Keratinocyte (primary cell): ENCODE data around the gene TBXAS1. TPM values are rescaled to one million over a fixed set of nuclear protein-coding genes. Genes with fewer than 3 reads are reported as not detected.

ENCODE experiments used
- DNase-seq: peaks from one replicate; pipeline ENCODE4 v3.0.0-alpha.2; 2011; ENCODE audit warnings: low read depth, missing footprints, low spot score
- FAIRE-seq: peaks from 2 replicates; lab custom pipeline; 2011; peaks lifted over from hg19 to GRCh38; lab: Jason Lieb, UNC
- H2AFZ ChIP-seq: 2 replicates; pipeline ENCODE4 v1.6.0; 2012; ENCODE audit warnings: low read length, control low read depth, inconsistent platforms; ENCODE audit not compliant: control insufficient read depth
- H3K27ac ChIP-seq: 2 replicates; pipeline ENCODE4 v1.5.1; 2011; ENCODE audit warnings: low read length; ENCODE audit not compliant: control insufficient read depth, insufficient read depth
- H3K27me3 ChIP-seq: 3 replicates; pipeline ENCODE4 v1.6.0; 2011; ENCODE audit warnings: low read length; ENCODE audit not compliant: control insufficient read depth, insufficient read depth; ENCODE audit errors: extremely low read depth
- H3K36me3 ChIP-seq, 2 experiments: 2 replicates in 1 of 2; 3 replicates in 1 of 2; pipeline ENCODE4 v1.5.1; 2011; ENCODE audit warnings: low read length in 2 of 2, mild to moderate bottlenecking in 1 of 2; ENCODE audit not compliant: control insufficient read depth in 2 of 2, insufficient read depth in 2 of 2; ENCODE audit errors: extremely low read depth in 1 of 2
- H3K4me1 ChIP-seq: 3 replicates; pipeline ENCODE4 v1.5.1; 2011; ENCODE audit warnings: low read length; ENCODE audit not compliant: control insufficient read depth, insufficient read depth; ENCODE audit errors: extremely low read depth
- H3K4me2 ChIP-seq: 3 replicates; pipeline ENCODE4 v1.6.0; 2011; ENCODE audit warnings: low read depth, low read length; ENCODE audit not compliant: control insufficient read depth, insufficient read depth; ENCODE audit errors: extremely low read depth
- H3K4me3 ChIP-seq, 3 experiments: fragments of 200-600 bp in 1 of 3; sonication (generic) in 1 of 3; 2 replicates in 2 of 3; 3 replicates in 1 of 3; pipeline ENCODE4 v1.5.1; 2011 to 2016; ENCODE audit warnings: low read length in 3 of 3, mild to moderate bottlenecking in 3 of 3, control low read depth in 2 of 3, inconsistent platforms in 1 of 3, low read depth in 1 of 3, mixed read lengths in 1 of 3, mixed run types in 1 of 3, moderate library complexity in 1 of 3; ENCODE audit not compliant: control insufficient read depth in 2 of 3, insufficient read depth in 2 of 3; ENCODE audit errors: extremely low read depth in 1 of 3
- H3K79me2 ChIP-seq: 2 replicates; pipeline ENCODE4 v1.6.0; 2012; ENCODE audit warnings: low read length; ENCODE audit not compliant: control insufficient read depth, insufficient read depth
- H3K9ac ChIP-seq: 3 replicates; pipeline ENCODE4 v1.6.0; 2011; ENCODE audit warnings: low read length; ENCODE audit not compliant: control insufficient read depth, insufficient read depth; ENCODE audit errors: extremely low read depth
- H3K9me1 ChIP-seq: 3 replicates; pipeline ENCODE4 v1.6.0; 2011; ENCODE audit warnings: low read length; ENCODE audit not compliant: control insufficient read depth, insufficient read depth; ENCODE audit errors: extremely low read depth
- H3K9me3 ChIP-seq: 2 replicates; pipeline ENCODE4 v1.5.1; 2012; ENCODE audit warnings: low read depth, low read length; ENCODE audit not compliant: control insufficient read depth
- H4K20me1 ChIP-seq: 3 replicates; pipeline ENCODE4 v1.6.0; 2011; ENCODE audit warnings: low read length; ENCODE audit not compliant: control insufficient read depth, insufficient read depth; ENCODE audit errors: extremely low read depth
- CTCF ChIP-seq, 3 experiments: IDR thresholded peaks in 1 of 3; conservative IDR thresholded peaks in 1 of 3; optimal IDR thresholded peaks in 1 of 3; 2 replicates in 2 of 3; 3 replicates in 1 of 3; pipeline versions ENCODE3 to v1.5.1; 2011; ENCODE audit warnings: low read length in 3 of 3, mild to moderate bottlenecking in 3 of 3, moderate library complexity in 2 of 3, control low read depth in 1 of 3, inconsistent platforms in 1 of 3; ENCODE audit not compliant: insufficient read depth in 2 of 3; ENCODE audit errors: extremely low read depth in 1 of 3
- EZH2 ChIP-seq: IDR thresholded peaks from one replicate; pipeline ENCODE4 v1.6.1; 2012; ENCODE audit warnings: inconsistent platforms, mild to moderate bottlenecking, low read length, moderate library complexity
- dilution Hi-C: fragments of 300-500 bp; cut with MboI; formaldehyde crosslinking; loops from one replicate; pipeline ENCODE4 v1.7.0; 2020; ENCODE audit warnings: low sequenced_read_pairs; ENCODE audit not compliant: extremely low pct_ligation_motif_present
- polyA plus RNA-seq, 5 experiments: library from polyadenylated mRNA; depleted of rRNA in 3 of 5; stranded (reverse) in 3 of 5; stranded (forward) in 1 of 5; unstranded in 1 of 5; fragments of >200 nt; gene quantifications; 1 replicate in 1 of 5; 2 replicates in 3 of 5; 3 replicates in 1 of 5; pipeline versions ENCODE4 v1.2.1 to v1.2.3, GENCODE V29; 2011 to 2012; ENCODE audit warnings: missing spikeins in 2 of 5, low read depth in 1 of 5, low replicate concordance in 1 of 5

Gene TBXAS1
- polyA plus RNA-seq, 1 donor (not counting 4 experiments of a cell fraction or from before 2014, with no cell fraction given), result 2.9 TPM

- Histone ChIP-seq H2AFZ (no peak overlapping the region), H4K20me1 (no peaks in the 10 kb centered on the region), H3K4me1 (peaks cover 3% of the 10 kb centered on the region), H3K79me2 (no peaks in the 10 kb centered on the region), H3K4me2 (peak overlapping the region; percentile 31), H3K9ac (peak overlapping the region; percentile 18), H3K9me3 (no peaks in the 10 kb centered on the region), H3K4me3 (no peak overlapping the region), H3K27ac (peak overlapping the region; percentile 17), H3K9me1 (no peaks in the 10 kb centered on the region), H3K27me3 (no peaks in the 10 kb centered on the region), H3K36me3 (no peaks in the 10 kb centered on the region)
- dilution Hi-C loops, result no loop called here
- DNase-seq (no peak), FAIRE-seq (no peak)
- TF ChIP-seq CTCF (optimal IDR thresholded peaks at IDR 0.05 in 1 of 3, IDR thresholded peaks at IDR 0.05 in 1 of 3, conservative IDR thresholded peaks at IDR 0.05 in 1 of 3; ENCODE audit: extremely low read depth in 1 of 3, insufficient read depth in 2 of 3, low read length in 3 of 3), result no peak
Observed at GRCh38 chr7:139808846-139809442, 20.1 kb upstream of the TBXAS1 start.

DNA sequence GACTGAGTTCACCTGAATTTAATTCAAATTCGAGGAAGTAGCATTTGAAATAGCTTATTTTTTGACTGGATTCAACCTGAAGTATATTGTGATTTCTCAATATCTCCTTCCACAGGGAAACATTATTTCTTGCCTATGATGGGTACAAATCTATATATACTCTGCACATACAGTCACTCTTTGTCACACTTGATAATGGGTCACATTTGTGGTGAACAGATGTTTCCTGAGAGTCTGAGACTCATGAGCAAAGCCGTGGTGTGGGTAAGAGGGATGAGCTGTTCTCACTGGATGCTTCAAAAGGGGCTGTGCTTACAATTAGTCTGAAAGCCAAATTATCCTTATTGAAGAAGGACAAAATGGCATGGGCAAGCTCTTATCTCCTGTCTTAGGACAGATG, 18.0 kb upstream of the TBXAS1 start:
- Histone ChIP-seq H3K9me3 (no peaks in the 10 kb centered on the region), H4K20me1 (no peaks in the 10 kb centered on the region), H3K4me3 (no peak overlapping the region), H2AFZ (no peak overlapping the region), H3K4me1 (peaks cover 3% of the 10 kb centered on the region), H3K27ac (no peak overlapping the region), H3K79me2 (no peaks in the 10 kb centered on the region), H3K27me3 (no peaks in the 10 kb centered on the region), H3K36me3 (no peaks in the 10 kb centered on the region), H3K4me2 (no peak overlapping the region), H3K9me1 (no peaks in the 10 kb centered on the region), H3K9ac (no peak overlapping the region)
- TF ChIP-seq CTCF (optimal IDR thresholded peaks at IDR 0.05 in 1 of 3, IDR thresholded peaks at IDR 0.05 in 1 of 3, conservative IDR thresholded peaks at IDR 0.05 in 1 of 3; ENCODE audit: extremely low read depth in 1 of 3, insufficient read depth in 2 of 3, low read length in 3 of 3) (no peak), EZH2 (no peak)
- dilution Hi-C loops, result no loop called here
- no peak for FAIRE-seq
- DNase-seq, result no peak
